Osteoblast (primary cell): Measurements from ENCODE around the gene WFIKKN1. TPM values are rescaled to one million over a fixed set of nuclear protein-coding genes. Genes with fewer than 3 reads are reported as not detected.

Source experiments
- DNase-seq: peaks from one replicate; pipeline ENCODE4 v3.0.0; 2011; ENCODE audit warnings: low spot score, mixed read lengths; ENCODE audit not compliant: insufficient read length; ENCODE audit errors: missing footprints
- H2AFZ ChIP-seq: 2 replicates; pipeline ENCODE4 v1.6.0; 2011; ENCODE audit warnings: mild to moderate bottlenecking, low read length
- H3K27ac ChIP-seq: 2 replicates; pipeline ENCODE4 v1.5.1; 2011; ENCODE audit warnings: mild to moderate bottlenecking, low read depth, low read length, moderate library complexity
- H3K27me3 ChIP-seq: 2 replicates; pipeline ENCODE4 v1.6.0; 2012; ENCODE audit warnings: mild to moderate bottlenecking, control low read depth, inconsistent platforms, low read length, moderate library complexity; ENCODE audit not compliant: insufficient read depth
- H3K36me3 ChIP-seq: 2 replicates; pipeline ENCODE4 v1.5.1; 2011; ENCODE audit warnings: mild to moderate bottlenecking, low read length, control low read depth, moderate library complexity; ENCODE audit not compliant: insufficient read depth
- H3K4me1 ChIP-seq: 2 replicates; pipeline ENCODE4 v1.5.1; 2011; ENCODE audit warnings: mild to moderate bottlenecking, low read length, control low read depth, moderate library complexity; ENCODE audit not compliant: insufficient read depth
- H3K4me2 ChIP-seq: 2 replicates; pipeline ENCODE4 v1.6.0; 2011; ENCODE audit warnings: mild to moderate bottlenecking, low read length; ENCODE audit not compliant: insufficient read depth
- H3K4me3 ChIP-seq: fragments of 200-600 bp; sonication (generic); 3 replicates; pipeline ENCODE4 v1.5.1; 2012; ENCODE audit warnings: mild to moderate bottlenecking, low read length, inconsistent platforms; ENCODE audit not compliant: insufficient read depth
- H3K79me2 ChIP-seq: 2 replicates; pipeline ENCODE4 v1.6.0; 2012; ENCODE audit warnings: mild to moderate bottlenecking, low read length, control low read depth, inconsistent platforms; ENCODE audit not compliant: insufficient read depth
- H3K9me3 ChIP-seq: 2 replicates; pipeline ENCODE4 v1.5.1; 2011; ENCODE audit warnings: low read depth, low read length, control low read depth
- H4K20me1 ChIP-seq: 2 replicates; pipeline ENCODE4 v1.6.0; 2012; ENCODE audit warnings: mild to moderate bottlenecking, low read length, control low read depth; ENCODE audit not compliant: insufficient read depth
- CTCF ChIP-seq: IDR thresholded peaks from 2 replicates; pipeline ENCODE4 v1.5.1; 2011; ENCODE audit warnings: mild to moderate bottlenecking, low read depth, low read length, moderate library complexity; ENCODE audit errors: extremely low read depth
- total RNA-seq: library from RNA; depleted of rRNA; stranded (reverse); fragments of >200 nt; gene quantifications from 2 replicates; pipeline ENCODE4 v1.2.3, GENCODE V29; 2012

The WFIKKN1 gene
- total RNA-seq, 1 donor = 0.36 TPM

GRCh38 chr16:675884-676564, 45.2 kb downstream of the WFIKKN1 start:
- H2AFZ ChIP-seq = no peak overlapping the region
- no peaks in the 10 kb centered on the region for H3K27me3 ChIP-seq
- peaks cover 33% of the 10 kb centered on the region for H4K20me1 ChIP-seq
- H3K79me2 ChIP-seq = peaks cover 5% of the 10 kb centered on the region
- peaks cover 5% of the 10 kb centered on the region for H3K4me1 ChIP-seq
- no peak overlapping the region for H3K27ac ChIP-seq
- DNase-seq = peak; percentile 92
- no peak for TF ChIP-seq CTCF
- H3K4me2 ChIP-seq = peak overlapping the region; percentile 64
- no peaks in the 10 kb centered on the region for H3K9me3 ChIP-seq
- H3K36me3 ChIP-seq = peaks cover 26% of the 10 kb centered on the region
- H3K4me3 ChIP-seq = peak overlapping the region; percentile 66

- Histone ChIP-seq H3K4me3 (no peak overlapping the region), H3K27me3 (no peaks in the 10 kb centered on the region), H2AFZ (no peak overlapping the region), H3K4me2 (no peak overlapping the region), H3K27ac (no peak overlapping the region), H4K20me1 (peaks cover 37% of the 10 kb centered on the region), H3K36me3 (peaks cover 24% of the 10 kb centered on the region), H3K9me3 (no peaks in the 10 kb centered on the region), H3K4me1 (peaks cover 10% of the 10 kb centered on the region), H3K79me2 (peaks cover 8% of the 10 kb centered on the region)
- TF ChIP-seq CTCF = no peak
- DNase-seq = no peak
Measured at GRCh38 chr16:676565-676902, 45.7 kb downstream of the WFIKKN1 start.

GRCh38 chr16:676913-677312, 46.1 kb downstream of the WFIKKN1 start:
- no peak for DNase-seq
- no peak for TF ChIP-seq CTCF
- H3K79me2 ChIP-seq = peaks cover 12% of the 10 kb centered on the region
- no peak overlapping the region for H2AFZ ChIP-seq
- no peaks in the 10 kb centered on the region for H3K9me3 ChIP-seq
- H3K36me3 ChIP-seq = peaks cover 27% of the 10 kb centered on the region
- no peak overlapping the region for H3K27ac ChIP-seq
- H3K4me2 ChIP-seq = no peak overlapping the region
- no peaks in the 10 kb centered on the region for H3K27me3 ChIP-seq
- H3K4me3 ChIP-seq = no peak overlapping the region
- peaks cover 14% of the 10 kb centered on the region for H3K4me1 ChIP-seq
- H4K20me1 ChIP-seq = peaks cover 40% of the 10 kb centered on the region

- Histone ChIP-seq H2AFZ (no peak overlapping the region), H3K4me1 (peaks cover 16% of the 10 kb centered on the region), H3K9me3 (no peaks in the 10 kb centered on the region), H3K27ac (no peak overlapping the region), H4K20me1 (peaks cover 43% of the 10 kb centered on the region), H3K27me3 (no peaks in the 10 kb centered on the region), H3K79me2 (peaks cover 19% of the 10 kb centered on the region), H3K36me3 (peaks cover 27% of the 10 kb centered on the region), H3K4me2 (no peak overlapping the region), H3K4me3 (no peak overlapping the region)
- TF ChIP-seq CTCF = no peak
- no peak for DNase-seq
Measured at GRCh38 chr16:677316-678190, 46.8 kb downstream of the WFIKKN1 start.
